HG03039 (cell line): Measurements from ENCODE around the gene NXN.
"Not testable (repeated sequence)": the region's sequence is repeated elsewhere in the genome, so short reads cannot be mapped to it uniquely, and the experiment has no call there.

Experiments
- ATAC-seq: cut with Tn5 transposase; IDR thresholded peaks from one replicate; pipeline ENCODE4 v1.9.1; 2021; ENCODE audit warnings: mild to moderate bottlenecking, moderate library complexity; ENCODE audit not compliant: unreplicated experiment

Gene NXN

GRCh38 chr17:923633-924032, 55.9 kb downstream of the NXN start:
- no peak for ATAC-seq

GRCh38 chr17:921161-921560, 58.4 kb downstream of the NXN start:
- ATAC-seq = no peak

- ATAC-seq = no peak
These were observed 59.4 kb downstream of the NXN start for GRCh38 chr17:920190-920589.

GRCh38 chr17:917941-918740, 61.4 kb downstream of the NXN start:
- no peak for ATAC-seq

- no peak for ATAC-seq
These were observed 62.2 kb downstream of the NXN start for GRCh38 chr17:917391-917811.

GRCh38 chr17:916315-916714, 63.3 kb downstream of the NXN start:
- ATAC-seq = no peak

- ATAC-seq = no peak
These were observed 63.9 kb downstream of the NXN start for GRCh38 chr17:915538-916201.

GRCh38 chr17:914561-914960, 65.0 kb downstream of the NXN start:
- ATAC-seq = no peak

- no peak for ATAC-seq
These were observed 66.4 kb downstream of the NXN start for GRCh38 chr17:913207-913606.

GRCh38 chr17:909642-910323, 69.8 kb downstream of the NXN start:
- ATAC-seq = no peak

- no peak for ATAC-seq
These were observed 71.9 kb downstream of the NXN start for GRCh38 chr17:907725-908124.

GRCh38 chr17:905708-906107, 73.9 kb downstream of the NXN start:
- ATAC-seq = not testable (repeated sequence)

- ATAC-seq = no peak
These were observed 75.7 kb downstream of the NXN start for GRCh38 chr17:903691-904481.

GRCh38 chr17:902463-902862, 77.1 kb downstream of the NXN start:
- no peak for ATAC-seq

- ATAC-seq = no peak
These were observed 77.6 kb downstream of the NXN start for GRCh38 chr17:901964-902363.

GRCh38 chr17:901191-901950, 78.2 kb downstream of the NXN start:
- no peak for ATAC-seq

- ATAC-seq = no peak
These were observed 79.1 kb downstream of the NXN start for GRCh38 chr17:900336-900934.

- ATAC-seq = no peak
These were observed 81.5 kb downstream of the NXN start for GRCh38 chr17:897970-898619.

GRCh38 chr17:896953-897661, 82.5 kb downstream of the NXN start:
- ATAC-seq = no peak
